LNCAP (cell line): ENCODE measurements around the gene CACNA1H.

Source experiments
- TF ChIP-seq, protein P1 (sequence below): fragments of 450-650 bp; IDR thresholded peaks from 2 replicates; pipeline ENCODE4 v1.5.1; 2017; ENCODE audit warnings: mild to moderate bottlenecking

CACNA1H gene

DNA sequence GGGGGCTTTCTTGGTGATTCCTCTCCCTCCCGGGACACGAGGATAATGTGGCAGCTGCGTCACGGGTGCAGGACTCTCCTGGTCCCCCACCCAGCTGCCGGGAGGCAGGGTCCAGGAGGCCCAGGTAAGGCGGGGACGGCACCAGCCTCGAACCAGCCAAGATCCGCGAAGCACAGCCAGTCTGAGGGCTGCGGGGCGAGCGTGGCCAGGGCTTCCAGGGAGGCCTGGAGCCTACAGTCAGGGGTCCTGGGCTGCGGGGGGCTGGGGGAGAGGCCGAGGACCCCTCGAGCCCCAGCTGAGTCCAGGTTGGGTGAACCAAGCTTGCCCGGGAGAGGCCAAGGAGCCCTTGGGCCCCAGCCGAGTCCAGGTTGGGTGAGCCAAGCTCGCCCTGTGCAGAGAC is 112.9 kb downstream of the CACNA1H start:
- TF ChIP-seq, protein P1, sequence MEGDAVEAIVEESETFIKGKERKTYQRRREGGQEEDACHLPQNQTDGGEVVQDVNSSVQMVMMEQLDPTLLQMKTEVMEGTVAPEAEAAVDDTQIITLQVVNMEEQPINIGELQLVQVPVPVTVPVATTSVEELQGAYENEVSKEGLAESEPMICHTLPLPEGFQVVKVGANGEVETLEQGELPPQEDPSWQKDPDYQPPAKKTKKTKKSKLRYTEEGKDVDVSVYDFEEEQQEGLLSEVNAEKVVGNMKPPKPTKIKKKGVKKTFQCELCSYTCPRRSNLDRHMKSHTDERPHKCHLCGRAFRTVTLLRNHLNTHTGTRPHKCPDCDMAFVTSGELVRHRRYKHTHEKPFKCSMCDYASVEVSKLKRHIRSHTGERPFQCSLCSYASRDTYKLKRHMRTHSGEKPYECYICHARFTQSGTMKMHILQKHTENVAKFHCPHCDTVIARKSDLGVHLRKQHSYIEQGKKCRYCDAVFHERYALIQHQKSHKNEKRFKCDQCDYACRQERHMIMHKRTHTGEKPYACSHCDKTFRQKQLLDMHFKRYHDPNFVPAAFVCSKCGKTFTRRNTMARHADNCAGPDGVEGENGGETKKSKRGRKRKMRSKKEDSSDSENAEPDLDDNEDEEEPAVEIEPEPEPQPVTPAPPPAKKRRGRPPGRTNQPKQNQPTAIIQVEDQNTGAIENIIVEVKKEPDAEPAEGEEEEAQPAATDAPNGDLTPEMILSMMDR = no peak

- TF ChIP-seq, protein P1 = no peak
Observed at GRCh38 chr16:1271380-1271723, 118.4 kb downstream of the CACNA1H start.
